ENCODE measurements around the gene C20orf173. TPM values are rescaled to one million over a fixed set of nuclear protein-coding genes. Genes with fewer than 3 reads are reported as not detected.

Gene C20orf173
- total and polyA plus RNA-seq, 2 of the 13 experiments (the other 11 are each of a cell fraction or from before 2014, with no cell fraction given) = not detected

DNA sequence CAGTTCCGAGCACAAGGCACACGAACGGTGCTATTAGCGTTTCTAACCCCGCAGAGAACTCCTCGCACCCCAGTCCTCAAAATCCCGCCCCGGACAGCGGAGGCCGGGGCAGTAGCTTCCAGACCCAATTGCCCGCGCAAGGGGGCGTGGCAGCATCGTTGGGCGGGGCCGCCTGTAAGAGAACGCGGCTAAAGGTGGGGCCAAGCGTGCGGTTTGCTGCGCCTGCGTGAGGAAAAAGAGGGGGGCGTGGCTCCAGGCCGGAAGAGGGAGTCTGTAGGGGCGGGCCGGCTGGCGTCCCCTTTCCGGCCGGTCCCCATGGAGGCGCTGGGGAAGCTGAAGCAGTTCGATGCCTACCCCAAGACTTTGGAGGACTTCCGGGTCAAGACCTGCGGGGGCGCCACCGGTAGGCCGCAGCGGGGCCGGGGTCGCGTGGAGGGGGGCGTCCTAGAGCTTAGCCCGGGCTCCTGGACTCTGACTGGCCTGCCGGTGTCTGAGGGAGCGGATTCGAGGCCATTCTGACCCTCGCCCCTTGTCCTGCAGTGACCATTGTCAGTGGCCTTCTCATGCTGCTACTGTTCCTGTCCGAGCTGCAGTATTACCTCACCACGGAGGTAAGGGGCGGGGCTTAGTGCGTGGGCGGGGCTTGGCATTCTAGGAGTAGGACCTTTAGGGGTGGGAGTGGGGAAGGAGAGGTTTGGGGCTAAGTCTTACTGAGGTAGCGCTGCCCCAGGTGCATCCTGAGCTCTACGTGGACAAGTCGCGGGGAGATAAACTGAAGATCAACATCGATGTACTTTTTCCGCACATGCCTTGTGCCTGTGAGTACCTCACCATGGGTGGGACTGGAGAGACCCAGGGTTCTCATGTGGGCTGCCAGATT, 12.6 kb upstream of the C20orf173 start, which contains the start of gene ERGIC3 (continued):
- TF ChIP-seq, protein P1, sequence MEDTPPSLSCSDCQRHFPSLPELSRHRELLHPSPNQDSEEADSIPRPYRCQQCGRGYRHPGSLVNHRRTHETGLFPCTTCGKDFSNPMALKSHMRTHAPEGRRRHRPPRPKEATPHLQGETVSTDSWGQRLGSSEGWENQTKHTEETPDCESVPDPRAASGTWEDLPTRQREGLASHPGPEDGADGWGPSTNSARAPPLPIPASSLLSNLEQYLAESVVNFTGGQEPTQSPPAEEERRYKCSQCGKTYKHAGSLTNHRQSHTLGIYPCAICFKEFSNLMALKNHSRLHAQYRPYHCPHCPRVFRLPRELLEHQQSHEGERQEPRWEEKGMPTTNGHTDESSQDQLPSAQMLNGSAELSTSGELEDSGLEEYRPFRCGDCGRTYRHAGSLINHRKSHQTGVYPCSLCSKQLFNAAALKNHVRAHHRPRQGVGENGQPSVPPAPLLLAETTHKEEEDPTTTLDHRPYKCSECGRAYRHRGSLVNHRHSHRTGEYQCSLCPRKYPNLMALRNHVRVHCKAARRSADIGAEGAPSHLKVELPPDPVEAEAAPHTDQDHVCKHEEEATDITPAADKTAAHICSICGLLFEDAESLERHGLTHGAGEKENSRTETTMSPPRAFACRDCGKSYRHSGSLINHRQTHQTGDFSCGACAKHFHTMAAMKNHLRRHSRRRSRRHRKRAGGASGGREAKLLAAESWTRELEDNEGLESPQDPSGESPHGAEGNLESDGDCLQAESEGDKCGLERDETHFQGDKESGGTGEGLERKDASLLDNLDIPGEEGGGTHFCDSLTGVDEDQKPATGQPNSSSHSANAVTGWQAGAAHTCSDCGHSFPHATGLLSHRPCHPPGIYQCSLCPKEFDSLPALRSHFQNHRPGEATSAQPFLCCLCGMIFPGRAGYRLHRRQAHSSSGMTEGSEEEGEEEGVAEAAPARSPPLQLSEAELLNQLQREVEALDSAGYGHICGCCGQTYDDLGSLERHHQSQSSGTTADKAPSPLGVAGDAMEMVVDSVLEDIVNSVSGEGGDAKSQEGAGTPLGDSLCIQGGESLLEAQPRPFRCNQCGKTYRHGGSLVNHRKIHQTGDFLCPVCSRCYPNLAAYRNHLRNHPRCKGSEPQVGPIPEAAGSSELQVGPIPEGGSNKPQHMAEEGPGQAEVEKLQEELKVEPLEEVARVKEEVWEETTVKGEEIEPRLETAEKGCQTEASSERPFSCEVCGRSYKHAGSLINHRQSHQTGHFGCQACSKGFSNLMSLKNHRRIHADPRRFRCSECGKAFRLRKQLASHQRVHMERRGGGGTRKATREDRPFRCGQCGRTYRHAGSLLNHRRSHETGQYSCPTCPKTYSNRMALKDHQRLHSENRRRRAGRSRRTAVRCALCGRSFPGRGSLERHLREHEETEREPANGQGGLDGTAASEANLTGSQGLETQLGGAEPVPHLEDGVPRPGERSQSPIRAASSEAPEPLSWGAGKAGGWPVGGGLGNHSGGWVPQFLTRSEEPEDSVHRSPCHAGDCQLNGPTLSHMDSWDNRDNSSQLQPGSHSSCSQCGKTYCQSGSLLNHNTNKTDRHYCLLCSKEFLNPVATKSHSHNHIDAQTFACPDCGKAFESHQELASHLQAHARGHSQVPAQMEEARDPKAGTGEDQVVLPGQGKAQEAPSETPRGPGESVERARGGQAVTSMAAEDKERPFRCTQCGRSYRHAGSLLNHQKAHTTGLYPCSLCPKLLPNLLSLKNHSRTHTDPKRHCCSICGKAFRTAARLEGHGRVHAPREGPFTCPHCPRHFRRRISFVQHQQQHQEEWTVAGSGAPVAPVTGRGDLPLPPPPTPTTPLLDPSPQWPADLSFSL (CRISPR knock-in tag; IDR thresholded peaks at IDR 0.05) = no peak
- TF ChIP-seq, protein P2, sequence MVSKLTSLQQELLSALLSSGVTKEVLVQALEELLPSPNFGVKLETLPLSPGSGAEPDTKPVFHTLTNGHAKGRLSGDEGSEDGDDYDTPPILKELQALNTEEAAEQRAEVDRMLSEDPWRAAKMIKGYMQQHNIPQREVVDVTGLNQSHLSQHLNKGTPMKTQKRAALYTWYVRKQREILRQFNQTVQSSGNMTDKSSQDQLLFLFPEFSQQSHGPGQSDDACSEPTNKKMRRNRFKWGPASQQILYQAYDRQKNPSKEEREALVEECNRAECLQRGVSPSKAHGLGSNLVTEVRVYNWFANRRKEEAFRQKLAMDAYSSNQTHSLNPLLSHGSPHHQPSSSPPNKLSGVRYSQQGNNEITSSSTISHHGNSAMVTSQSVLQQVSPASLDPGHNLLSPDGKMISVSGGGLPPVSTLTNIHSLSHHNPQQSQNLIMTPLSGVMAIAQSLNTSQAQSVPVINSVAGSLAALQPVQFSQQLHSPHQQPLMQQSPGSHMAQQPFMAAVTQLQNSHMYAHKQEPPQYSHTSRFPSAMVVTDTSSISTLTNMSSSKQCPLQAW (CRISPR knock-in tag; IDR thresholded peaks at IDR 0.05) = peak; percentile 74
- TF ChIP-seq PCBP1 (IDR thresholded peaks at IDR 0.05; ENCODE audit: borderline replicate concordance, low read depth, low read length) (no peak), NONO (IDR thresholded peaks at IDR 0.05) (no peak), NONO (CRISPR knock-in tag; conservative IDR thresholded peaks at IDR 0.05) (peak; percentile 86), GPBP1L1 (CRISPR knock-in tag; IDR thresholded peaks at IDR 0.05) (no peak), ZNF562 (CRISPR knock-in tag; IDR thresholded peaks at IDR 0.05; ENCODE audit: borderline replicate concordance) (no peak), ESRRA (CRISPR knock-in tag; IDR thresholded peaks at IDR 0.05; ENCODE audit: low read depth) (peak; percentile 87; the same call in 1 of the 2 replicates), BORCS8-MEF2B (CRISPR knock-in tag; IDR thresholded peaks at IDR 0.05) (peak; percentile 94), ZNF280B (CRISPR knock-in tag; IDR thresholded peaks at IDR 0.05; ENCODE audit: borderline replicate concordance) (peak; percentile 97; the same call in 1 of the 2 replicates), MAFK (conservative IDR thresholded peaks at IDR 0.05 in 1 of 2, IDR thresholded peaks at IDR 0.05 in 1 of 2; ENCODE audit: low read length in 2 of 2) (no peak)
- TF ChIP-seq, protein P3, sequence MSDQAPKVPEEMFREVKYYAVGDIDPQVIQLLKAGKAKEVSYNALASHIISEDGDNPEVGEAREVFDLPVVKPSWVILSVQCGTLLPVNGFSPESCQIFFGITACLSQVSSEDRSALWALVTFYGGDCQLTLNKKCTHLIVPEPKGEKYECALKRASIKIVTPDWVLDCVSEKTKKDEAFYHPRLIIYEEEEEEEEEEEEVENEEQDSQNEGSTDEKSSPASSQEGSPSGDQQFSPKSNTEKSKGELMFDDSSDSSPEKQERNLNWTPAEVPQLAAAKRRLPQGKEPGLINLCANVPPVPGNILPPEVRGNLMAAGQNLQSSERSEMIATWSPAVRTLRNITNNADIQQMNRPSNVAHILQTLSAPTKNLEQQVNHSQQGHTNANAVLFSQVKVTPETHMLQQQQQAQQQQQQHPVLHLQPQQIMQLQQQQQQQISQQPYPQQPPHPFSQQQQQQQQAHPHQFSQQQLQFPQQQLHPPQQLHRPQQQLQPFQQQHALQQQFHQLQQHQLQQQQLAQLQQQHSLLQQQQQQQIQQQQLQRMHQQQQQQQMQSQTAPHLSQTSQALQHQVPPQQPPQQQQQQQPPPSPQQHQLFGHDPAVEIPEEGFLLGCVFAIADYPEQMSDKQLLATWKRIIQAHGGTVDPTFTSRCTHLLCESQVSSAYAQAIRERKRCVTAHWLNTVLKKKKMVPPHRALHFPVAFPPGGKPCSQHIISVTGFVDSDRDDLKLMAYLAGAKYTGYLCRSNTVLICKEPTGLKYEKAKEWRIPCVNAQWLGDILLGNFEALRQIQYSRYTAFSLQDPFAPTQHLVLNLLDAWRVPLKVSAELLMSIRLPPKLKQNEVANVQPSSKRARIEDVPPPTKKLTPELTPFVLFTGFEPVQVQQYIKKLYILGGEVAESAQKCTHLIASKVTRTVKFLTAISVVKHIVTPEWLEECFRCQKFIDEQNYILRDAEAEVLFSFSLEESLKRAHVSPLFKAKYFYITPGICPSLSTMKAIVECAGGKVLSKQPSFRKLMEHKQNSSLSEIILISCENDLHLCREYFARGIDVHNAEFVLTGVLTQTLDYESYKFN (CRISPR knock-in tag; conservative IDR thresholded peaks at IDR 0.05) = peak; percentile 66
